Neural crest cell (in vitro differentiated cells): ENCODE data around the gene FAM13A. TPM values are rescaled to one million over a fixed set of nuclear protein-coding genes. Genes with fewer than 3 reads are reported as not detected.

Experiments used
- DNase-seq: peaks from one replicate; pipeline ENCODE4 v3.0.0; 2021; ENCODE audit warnings: low read depth, mixed read lengths, low spot score
- H3K27ac Mint-ChIP-seq: one replicate; pipeline ENCODE4 v1.8.0; 2021; ENCODE audit warnings: mild to moderate bottlenecking, mixed read lengths; ENCODE audit not compliant: unreplicated experiment
- H3K27me3 Mint-ChIP-seq: 2 replicates; pipeline ENCODE4 v1.8.0; 2021; ENCODE audit warnings: low read depth, mild to moderate bottlenecking, mixed read lengths
- H3K36me3 Mint-ChIP-seq: 2 replicates; pipeline ENCODE4 v1.8.0; 2021; ENCODE audit warnings: low read depth, mild to moderate bottlenecking, mixed read lengths
- H3K4me1 Mint-ChIP-seq: 2 replicates; pipeline ENCODE4 v1.8.0; 2021; ENCODE audit warnings: mixed read lengths
- H3K4me3 Mint-ChIP-seq: one replicate; pipeline ENCODE4 v1.8.0; 2021; ENCODE audit warnings: mild to moderate bottlenecking, mixed read lengths
- H3K9me3 Mint-ChIP-seq: 2 replicates; pipeline ENCODE4 v1.8.0; 2021; ENCODE audit warnings: mixed read lengths
- CTCF ChIP-seq: fragments of 200-600 bp; sonication (generic); conservative IDR thresholded peaks from 2 replicates; pipeline ENCODE4 v1.5.0; 2021; ENCODE audit warnings: antibody characterized with exemption, mild to moderate bottlenecking
- total RNA-seq: library from RNA; stranded (reverse); gene quantifications from 2 replicates; pipeline ENCODE4 v1.2.1, GENCODE V29; 2021

Gene FAM13A
- total RNA-seq, 1 donor from 2014 or later = 18.1 TPM

GRCh38 chr4:88818631-88819470 is 238.1 kb downstream of the FAM13A start:
- peaks cover 30% of the 10 kb centered on the region for H3K4me1 Mint-ChIP-seq
- no peaks in the 10 kb centered on the region for H3K9me3 Mint-ChIP-seq
- H3K4me3 Mint-ChIP-seq = no peak overlapping the region
- peak; percentile 67 for TF ChIP-seq CTCF
- DNase-seq = no peak
- H3K36me3 Mint-ChIP-seq = no peaks in the 10 kb centered on the region
- no peak overlapping the region for H3K27ac Mint-ChIP-seq
- H3K27me3 Mint-ChIP-seq = no peaks in the 10 kb centered on the region

GRCh38 chr4:88817740-88818139 is 239.2 kb downstream of the FAM13A start:
- Mint-ChIP-seq H3K4me3 (no peak overlapping the region), H3K36me3 (no peaks in the 10 kb centered on the region), H3K27me3 (no peaks in the 10 kb centered on the region), H3K4me1 (peaks cover 19% of the 10 kb centered on the region), H3K9me3 (no peaks in the 10 kb centered on the region), H3K27ac (no peak overlapping the region)
- DNase-seq = no peak
- no peak for TF ChIP-seq CTCF

GRCh38 chr4:88816360-88816759 is 240.6 kb downstream of the FAM13A start:
- Mint-ChIP-seq H3K9me3 (no peaks in the 10 kb centered on the region), H3K27ac (no peak overlapping the region), H3K4me1 (peaks cover 11% of the 10 kb centered on the region), H3K36me3 (no peaks in the 10 kb centered on the region), H3K27me3 (no peaks in the 10 kb centered on the region), H3K4me3 (no peak overlapping the region)
- no peak for DNase-seq
- TF ChIP-seq CTCF = no peak

GRCh38 chr4:88814043-88814617 is 242.9 kb downstream of the FAM13A start:
- Mint-ChIP-seq H3K36me3 (no peaks in the 10 kb centered on the region), H3K9me3 (no peaks in the 10 kb centered on the region), H3K4me1 (peaks cover 7% of the 10 kb centered on the region), H3K4me3 (no peak overlapping the region), H3K27ac (no peak overlapping the region), H3K27me3 (no peaks in the 10 kb centered on the region)
- no peak for DNase-seq
- no peak for TF ChIP-seq CTCF

GRCh38 chr4:88813013-88813412 is 244.0 kb downstream of the FAM13A start:
- no peak overlapping the region for H3K4me3 Mint-ChIP-seq
- H3K36me3 Mint-ChIP-seq = no peaks in the 10 kb centered on the region
- no peak for TF ChIP-seq CTCF
- no peaks in the 10 kb centered on the region for H3K9me3 Mint-ChIP-seq
- H3K27ac Mint-ChIP-seq = no peak overlapping the region
- peaks cover 7% of the 10 kb centered on the region for H3K4me1 Mint-ChIP-seq
- DNase-seq = no peak
- no peaks in the 10 kb centered on the region for H3K27me3 Mint-ChIP-seq
